Stimulated activated naive CD8-positive, alpha-beta T cell treated with anti-CD3 and anti-CD28 coated beads, Interleukin-15, amount 100 ng/mL, for 72 hours (primary cell): ENCODE data around the gene PLA2G12B.

ENCODE experiments used
- ATAC-seq: fragments of 150-1000 bp; cut with Tn5 transposase; 2 replicates; pipeline ENCODE4 v1.10.0; 2021; ENCODE audit warnings: mild to moderate bottlenecking, moderate library complexity
- DNase-seq, 2 donors: peaks; one replicate each; pipeline ENCODE4 v3.0.0; 2021 to 2022
- H3K27ac Mint-ChIP-seq, 2 donors: one replicate each; pipeline ENCODE4 v1.8.0; 2022; ENCODE audit warnings: mild to moderate bottlenecking in 2 of 2, mixed read lengths in 2 of 2, moderate library complexity in 2 of 2
- H3K27me3 Mint-ChIP-seq: one replicate; pipeline ENCODE4 v1.8.0; 2022; ENCODE audit warnings: mixed read lengths
- H3K4me1 Mint-ChIP-seq: one replicate; pipeline ENCODE4 v1.8.0; 2022; ENCODE audit warnings: mild to moderate bottlenecking, mixed read lengths
- H3K4me3 Mint-ChIP-seq, 2 donors: one replicate each; pipeline ENCODE4 v1.8.0; 2022; ENCODE audit warnings: mild to moderate bottlenecking in 2 of 2, mixed read lengths in 2 of 2, moderate library complexity in 1 of 2
- H3K9me3 Mint-ChIP-seq, 2 donors: one replicate each; pipeline ENCODE4 v1.8.0; 2022; ENCODE audit warnings: mixed read lengths in 2 of 2

The PLA2G12B gene

GRCh38 chr10:72887043-72887442 lies 67.6 kb downstream of the PLA2G12B start:
- H3K27ac Mint-ChIP-seq = peak overlapping the region; percentile 47 to 52
- DNase-seq (no peak), ATAC-seq (no peak)
- H3K4me3 Mint-ChIP-seq = peak overlapping the region; percentile 21 to 61
- H3K4me1 Mint-ChIP-seq = peaks cover 16% of the 10 kb centered on the region
- no peaks in the 10 kb centered on the region for H3K27me3 Mint-ChIP-seq
- H3K9me3 Mint-ChIP-seq = peaks cover 0 to 11% of the 10 kb centered on the region in 2 donors

GRCh38 chr10:72886621-72887020 lies 68.0 kb downstream of the PLA2G12B start:
- H3K27ac Mint-ChIP-seq = peak overlapping the region; percentile 47 to 52

DNA sequence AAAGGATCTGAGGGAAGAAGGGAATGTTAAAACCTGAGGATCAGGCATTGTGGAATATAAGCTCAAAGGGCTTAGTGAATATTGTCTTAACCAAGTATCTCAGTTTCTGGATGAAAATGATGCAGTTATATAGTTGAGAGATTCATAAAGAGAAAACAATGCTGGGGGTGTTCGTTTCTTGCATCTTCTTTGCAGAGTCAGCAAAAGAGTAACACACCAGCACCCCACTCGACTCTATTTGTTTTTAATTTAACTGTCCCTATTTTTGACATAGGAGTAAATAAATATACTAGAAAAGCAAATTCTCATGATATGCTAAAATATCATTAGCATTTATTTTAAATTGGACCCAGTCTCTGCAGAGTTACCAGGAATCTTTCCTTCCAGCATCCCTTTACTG lies 68.7 kb downstream of the PLA2G12B start:
- H3K27ac Mint-ChIP-seq = no peak overlapping the region
- DNase-seq = no peak
- ATAC-seq = no peak
- peaks cover 16% of the 10 kb centered on the region for H3K4me1 Mint-ChIP-seq
- peaks cover 0 to 20% of the 10 kb centered on the region in 2 donors for H3K9me3 Mint-ChIP-seq
- H3K27me3 Mint-ChIP-seq = no peaks in the 10 kb centered on the region
- H3K4me3 Mint-ChIP-seq = no peak overlapping the region

More at GRCh38 chr10:72886621-72887020, 68.0 kb downstream of the PLA2G12B start:
- Mint-ChIP-seq H3K27me3 (no peaks in the 10 kb centered on the region), H3K4me3 (peak overlapping the region in 1 of 2 donors; percentile 61), H3K9me3 (peaks cover 0 to 16% of the 10 kb centered on the region in 2 donors), H3K4me1 (peaks cover 16% of the 10 kb centered on the region)
- no peak for ATAC-seq
- no peak for DNase-seq
